Measurements from ENCODE around the gene BSND. TPM values are rescaled to one million over a fixed set of nuclear protein-coding genes. Genes with fewer than 3 reads are reported as not detected.

Gene BSND
- total RNA-seq, 1 donor from 2014 or later: not detected

DNA sequence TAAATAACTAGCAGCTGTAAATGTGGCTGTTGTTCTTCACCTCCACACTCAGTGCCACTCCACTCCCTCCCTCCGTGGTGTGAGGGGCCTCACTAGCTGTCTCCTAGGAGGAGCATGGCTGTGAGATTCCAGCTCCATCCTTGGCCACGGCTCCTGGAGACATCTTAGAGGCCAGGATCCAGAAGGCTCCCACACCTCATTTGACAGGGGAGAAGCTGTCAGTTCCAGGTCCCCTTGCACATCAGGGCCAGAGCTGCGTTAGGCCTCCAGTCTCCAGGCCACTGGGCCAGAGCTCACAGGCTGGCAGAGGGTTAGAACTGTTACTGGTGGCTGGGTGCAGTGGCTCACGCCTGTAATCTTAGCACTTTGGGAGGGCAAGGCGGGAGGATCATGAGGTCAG, 55.7 kb downstream of the BSND start:
- no peak for DNase-seq (ENCODE audit: low spot score)
- Mint-ChIP-seq H3K27ac (ENCODE audit: unreplicated experiment) (no peak overlapping the region), H3K4me3 (ENCODE audit: unreplicated experiment) (no peak overlapping the region), H3K27me3 (ENCODE audit: unreplicated experiment) (peaks cover 13% of the 10 kb centered on the region), H3K9me3 (ENCODE audit: unreplicated experiment) (no peaks in the 10 kb centered on the region), H3K4me1 (ENCODE audit: unreplicated experiment) (peaks cover 12% of the 10 kb centered on the region), H3K36me3 (ENCODE audit: low read depth, unreplicated experiment) (peaks cover 3% of the 10 kb centered on the region)
- TF ChIP-seq, protein P1, sequence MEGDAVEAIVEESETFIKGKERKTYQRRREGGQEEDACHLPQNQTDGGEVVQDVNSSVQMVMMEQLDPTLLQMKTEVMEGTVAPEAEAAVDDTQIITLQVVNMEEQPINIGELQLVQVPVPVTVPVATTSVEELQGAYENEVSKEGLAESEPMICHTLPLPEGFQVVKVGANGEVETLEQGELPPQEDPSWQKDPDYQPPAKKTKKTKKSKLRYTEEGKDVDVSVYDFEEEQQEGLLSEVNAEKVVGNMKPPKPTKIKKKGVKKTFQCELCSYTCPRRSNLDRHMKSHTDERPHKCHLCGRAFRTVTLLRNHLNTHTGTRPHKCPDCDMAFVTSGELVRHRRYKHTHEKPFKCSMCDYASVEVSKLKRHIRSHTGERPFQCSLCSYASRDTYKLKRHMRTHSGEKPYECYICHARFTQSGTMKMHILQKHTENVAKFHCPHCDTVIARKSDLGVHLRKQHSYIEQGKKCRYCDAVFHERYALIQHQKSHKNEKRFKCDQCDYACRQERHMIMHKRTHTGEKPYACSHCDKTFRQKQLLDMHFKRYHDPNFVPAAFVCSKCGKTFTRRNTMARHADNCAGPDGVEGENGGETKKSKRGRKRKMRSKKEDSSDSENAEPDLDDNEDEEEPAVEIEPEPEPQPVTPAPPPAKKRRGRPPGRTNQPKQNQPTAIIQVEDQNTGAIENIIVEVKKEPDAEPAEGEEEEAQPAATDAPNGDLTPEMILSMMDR (IDR thresholded peaks at IDR 0.05; ENCODE audit: unreplicated experiment): no peak

DNA sequence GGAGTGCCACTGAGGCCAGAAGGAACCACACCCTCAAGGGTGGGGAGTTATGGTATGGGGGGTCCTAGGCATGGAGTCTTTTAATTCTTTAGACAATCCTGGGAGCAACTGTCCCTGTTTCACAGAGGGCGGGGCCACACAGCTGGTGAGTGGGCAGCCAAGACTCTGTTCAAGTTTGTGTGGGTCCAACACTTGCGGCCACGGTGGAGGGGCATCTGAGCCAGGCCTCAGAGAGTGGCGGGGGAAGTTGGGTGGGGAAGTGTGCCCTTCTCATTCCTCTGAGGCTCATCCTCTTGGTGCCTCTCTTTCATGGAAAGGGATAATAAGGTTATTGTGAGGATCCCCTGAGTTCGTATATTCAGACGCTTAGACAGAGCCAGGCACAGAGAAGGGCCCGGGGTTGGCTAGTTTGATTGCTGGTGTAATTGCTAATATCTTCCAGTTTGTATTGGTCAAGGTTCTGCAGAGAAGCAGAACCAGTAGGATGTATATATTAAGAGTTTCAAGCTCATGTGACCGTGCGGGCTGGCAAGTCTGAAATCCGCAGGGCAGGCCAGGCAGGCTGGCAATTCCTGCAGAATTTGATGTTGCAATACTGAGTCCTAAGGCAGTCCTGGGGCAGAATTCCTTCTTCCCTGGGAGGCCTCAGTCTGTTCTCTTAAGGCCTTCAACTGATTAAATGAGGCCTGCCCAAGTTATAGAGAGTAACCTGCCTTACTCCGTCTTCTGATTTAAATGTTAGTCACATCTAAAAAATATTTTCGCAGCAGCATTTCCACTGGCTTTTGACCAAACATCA, 56.5 kb downstream of the BSND start:
- peaks cover 14% of the 10 kb centered on the region for H3K27me3 Mint-ChIP-seq (ENCODE audit: unreplicated experiment)
- peaks cover 12% of the 10 kb centered on the region for H3K4me1 Mint-ChIP-seq (ENCODE audit: unreplicated experiment)
- DNase-seq (ENCODE audit: low spot score): no peak
- TF ChIP-seq, protein P1 (IDR thresholded peaks at IDR 0.05; ENCODE audit: unreplicated experiment): no peak
- H3K9me3 Mint-ChIP-seq (ENCODE audit: unreplicated experiment): no peaks in the 10 kb centered on the region
- H3K36me3 Mint-ChIP-seq (ENCODE audit: low read depth, unreplicated experiment): peaks cover 3% of the 10 kb centered on the region
- H3K27ac Mint-ChIP-seq (ENCODE audit: unreplicated experiment): no peak overlapping the region
- H3K4me3 Mint-ChIP-seq (ENCODE audit: unreplicated experiment): no peak overlapping the region

DNA sequence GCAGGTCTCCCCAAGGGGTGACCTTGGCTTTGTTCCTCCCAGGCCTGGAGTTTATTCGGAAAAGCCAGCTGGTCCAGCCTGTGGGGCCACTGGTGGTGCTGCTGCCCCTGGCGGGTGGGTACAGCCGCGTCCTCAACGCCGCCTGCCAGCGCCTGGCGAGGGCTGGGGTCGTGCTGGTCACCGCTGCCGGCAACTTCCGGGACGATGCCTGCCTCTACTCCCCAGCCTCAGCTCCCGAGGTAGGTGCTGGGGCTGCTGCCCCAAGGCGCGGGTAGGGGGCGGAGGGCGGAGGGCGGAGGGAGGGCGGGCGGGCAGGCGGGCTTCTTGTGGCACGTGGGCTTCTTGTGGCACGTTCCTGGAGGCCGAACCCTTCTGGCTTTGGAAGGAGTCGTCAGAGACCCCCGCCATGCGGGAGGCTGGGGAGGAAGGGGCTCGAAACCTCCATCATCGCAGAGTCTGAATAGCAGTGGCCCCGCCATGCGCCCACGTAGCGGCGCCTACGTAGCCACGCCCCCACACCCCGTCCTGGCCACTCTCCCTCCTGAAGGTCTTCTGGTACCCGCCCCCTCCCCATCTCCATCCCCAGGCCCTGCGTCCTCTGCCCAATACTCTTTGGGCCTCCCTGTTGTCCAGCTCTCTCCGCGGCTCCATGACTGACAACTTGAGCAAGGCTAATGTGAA, 57.4 kb downstream of the BSND start:
- no peak overlapping the region for H3K27ac Mint-ChIP-seq (ENCODE audit: unreplicated experiment)
- TF ChIP-seq, protein P1 (IDR thresholded peaks at IDR 0.05; ENCODE audit: unreplicated experiment): no peak
- H3K4me3 Mint-ChIP-seq (ENCODE audit: unreplicated experiment): no peak overlapping the region
- peaks cover 3% of the 10 kb centered on the region for H3K36me3 Mint-ChIP-seq (ENCODE audit: low read depth, unreplicated experiment)
- H3K9me3 Mint-ChIP-seq (ENCODE audit: unreplicated experiment): no peaks in the 10 kb centered on the region
- peaks cover 8% of the 10 kb centered on the region for H3K4me1 Mint-ChIP-seq (ENCODE audit: unreplicated experiment)
- peaks cover 14% of the 10 kb centered on the region for H3K27me3 Mint-ChIP-seq (ENCODE audit: unreplicated experiment)
- no peak for DNase-seq (ENCODE audit: low spot score)

DNA sequence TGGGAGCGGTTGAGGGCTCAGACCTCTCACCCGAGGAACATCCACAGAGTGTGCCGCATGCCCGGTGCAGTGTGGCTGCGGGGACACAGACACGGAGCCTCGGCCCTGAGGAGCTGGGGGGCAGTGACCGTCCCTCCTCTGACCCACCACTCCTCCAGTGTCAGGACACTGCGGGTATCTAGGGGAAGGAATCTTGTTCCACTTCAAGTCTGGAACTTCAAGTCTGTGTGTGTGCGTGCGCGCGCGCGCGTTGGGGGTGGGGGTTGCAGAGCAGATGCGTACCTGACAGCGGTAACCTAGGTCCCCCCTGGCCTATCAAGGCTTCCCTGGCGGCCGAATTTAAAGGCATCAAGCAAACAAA, 57.9 kb downstream of the BSND start:
- Mint-ChIP-seq H3K27me3 (ENCODE audit: unreplicated experiment) (peaks cover 11% of the 10 kb centered on the region), H3K9me3 (ENCODE audit: unreplicated experiment) (no peaks in the 10 kb centered on the region), H3K4me3 (ENCODE audit: unreplicated experiment) (no peak overlapping the region), H3K4me1 (ENCODE audit: unreplicated experiment) (peaks cover 3% of the 10 kb centered on the region), H3K36me3 (ENCODE audit: low read depth, unreplicated experiment) (peaks cover 3% of the 10 kb centered on the region), H3K27ac (ENCODE audit: unreplicated experiment) (no peak overlapping the region)
- no peak for DNase-seq (ENCODE audit: low spot score)
- TF ChIP-seq, protein P1 (IDR thresholded peaks at IDR 0.05; ENCODE audit: unreplicated experiment): no peak
